ENCODE results near the gene GNG11. TPM values are rescaled to one million over a fixed set of nuclear protein-coding genes. Genes with fewer than 3 reads are reported as not detected.

The GNG11 gene
- total RNA-seq, 4 donors from 2014 or later: 0.61 to 13.9 (median 4.1) TPM

DNA sequence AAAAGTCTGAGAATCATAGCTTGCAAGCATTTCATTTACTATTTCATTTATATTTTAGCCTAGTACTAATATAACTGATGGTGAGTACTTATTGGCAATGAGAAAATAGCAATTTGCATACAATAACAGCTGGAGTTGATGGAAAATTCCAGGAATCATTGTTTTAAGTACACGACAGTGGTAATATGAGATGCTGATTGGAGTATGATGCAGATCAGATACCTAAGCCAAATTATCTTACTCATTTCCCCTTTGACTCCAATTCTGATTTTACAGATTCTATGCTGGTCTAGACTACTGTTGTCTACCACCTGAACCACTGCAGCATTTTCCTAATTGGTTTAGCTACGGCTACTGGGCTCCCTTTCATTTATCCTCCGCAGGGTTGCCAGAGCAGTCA is 36.7 kb downstream of the GNG11 start:
- DNase-seq: no peak
- no peaks in the 10 kb centered on the region for H3K9me3 ChIP-seq
- WGBS, 2 donors: 65 to 89% methylated on average over 3 of the region's 3 CpGs
- no peak overlapping the region for H3K4me3 ChIP-seq
- H3K4me1 ChIP-seq: no peaks in the 10 kb centered on the region
- intact Hi-C loops (cut with DNase I): no loop called here
- no peaks in the 10 kb centered on the region for H3K36me3 ChIP-seq
- no peak overlapping the region for H3K27ac ChIP-seq
- TF ChIP-seq CTCF (IDR thresholded peaks at IDR 0.05) (no peak), POLR2A (IDR thresholded peaks at IDR 0.05) (no peak)
- H3K27me3 ChIP-seq: no peaks in the 10 kb centered on the region

DNA sequence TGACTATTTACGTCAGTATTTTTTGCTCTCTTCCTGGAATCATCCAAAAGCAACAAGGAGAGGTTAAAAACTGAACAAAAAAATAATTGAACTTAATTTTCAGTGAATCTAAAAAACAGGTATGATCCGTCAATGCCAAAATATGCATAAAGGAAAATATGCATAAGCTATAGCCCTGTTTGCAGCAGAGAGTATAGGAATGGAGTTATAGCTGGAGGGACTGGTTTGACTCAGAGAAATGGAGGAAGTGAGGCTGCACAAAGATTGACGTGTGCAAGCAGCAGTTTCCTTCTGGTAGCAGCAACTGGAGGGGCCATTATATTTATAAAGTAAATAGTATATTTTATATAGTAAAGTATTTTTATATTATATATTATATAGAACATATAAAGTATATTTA is 37.1 kb downstream of the GNG11 start:
- Histone ChIP-seq H3K4me3 (no peak overlapping the region), H3K4me1 (no peaks in the 10 kb centered on the region), H3K27ac (no peak overlapping the region), H3K9me3 (no peaks in the 10 kb centered on the region), H3K27me3 (no peaks in the 10 kb centered on the region), H3K36me3 (no peaks in the 10 kb centered on the region)
- intact Hi-C loops (cut with DNase I): no loop called here
- TF ChIP-seq POLR2A (IDR thresholded peaks at IDR 0.05) (no peak), CTCF (IDR thresholded peaks at IDR 0.05) (no peak)
- WGBS, 2 donors: 68 to 74% methylated on average over 3 of the region's 3 CpGs
- DNase-seq: no peak

DNA sequence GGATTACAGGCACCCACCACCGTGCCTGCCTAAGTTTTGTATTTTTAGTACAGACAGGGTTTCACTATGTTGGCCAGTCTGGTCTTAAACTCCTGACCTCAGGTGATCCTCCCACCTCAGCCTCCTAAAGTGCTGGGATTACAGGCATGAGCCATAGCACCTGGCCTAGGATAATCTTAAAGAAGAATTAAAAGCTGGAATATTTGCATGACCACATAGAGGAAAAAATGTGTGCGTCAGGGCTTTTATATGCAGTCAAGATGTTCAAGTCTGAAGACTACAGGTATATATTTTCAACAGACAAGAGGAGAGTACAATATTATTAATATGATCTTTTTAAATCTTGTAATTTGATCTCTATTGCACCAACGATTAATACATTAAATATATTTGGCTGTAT is 39.5 kb downstream of the GNG11 start:
- H3K9me3 ChIP-seq: no peaks in the 10 kb centered on the region
- H3K36me3 ChIP-seq: no peaks in the 10 kb centered on the region
- no peak for DNase-seq
- no peak overlapping the region for H3K27ac ChIP-seq
- no peak for TF ChIP-seq POLR2A (IDR thresholded peaks at IDR 0.05)
- intact Hi-C loops (cut with DNase I): no loop called here
- no peak overlapping the region for H3K4me3 ChIP-seq
- no peaks in the 10 kb centered on the region for H3K27me3 ChIP-seq
- WGBS, 2 donors: 84 to 86% methylated on average over 2 to 3 of the region's 3 CpGs
- H3K4me1 ChIP-seq: no peaks in the 10 kb centered on the region

GRCh38 chr7:93964262-93964661 is 42.7 kb downstream of the GNG11 start:
- no peak for DNase-seq
- Histone ChIP-seq H3K36me3 (no peaks in the 10 kb centered on the region), H3K9me3 (no peaks in the 10 kb centered on the region), H3K27ac (no peak overlapping the region), H3K4me1 (no peaks in the 10 kb centered on the region), H3K4me3 (no peak overlapping the region), H3K27me3 (no peaks in the 10 kb centered on the region)
- intact Hi-C loops (cut with DNase I): no loop called here
- 92% methylated on average over 5 of the region's 5 CpGs for WGBS, 2 donors
- TF ChIP-seq CTCF (IDR thresholded peaks at IDR 0.05) (no peak), POLR2A (IDR thresholded peaks at IDR 0.05) (no peak)

DNA sequence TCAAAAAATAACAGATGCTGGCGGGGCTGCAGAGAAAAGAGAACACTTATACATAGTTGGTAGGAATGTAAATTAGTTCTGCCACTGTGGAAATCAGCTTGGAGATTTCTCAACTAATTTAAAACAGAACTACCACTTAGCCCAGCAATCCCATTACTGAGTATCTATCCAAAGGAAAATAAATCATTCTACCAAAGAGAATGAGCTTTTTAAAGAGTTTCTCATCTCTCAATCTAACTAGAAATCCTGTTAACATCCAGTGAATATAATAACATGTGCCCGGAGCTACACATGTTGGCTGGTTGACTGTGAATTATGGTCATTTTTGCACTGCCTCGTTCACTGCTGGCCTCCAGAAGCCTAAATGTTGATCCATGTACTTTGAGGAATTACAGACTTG is 43.3 kb downstream of the GNG11 start:
- Histone ChIP-seq H3K36me3 (no peaks in the 10 kb centered on the region), H3K27ac (no peak overlapping the region), H3K4me3 (no peak overlapping the region), H3K9me3 (no peaks in the 10 kb centered on the region), H3K27me3 (no peaks in the 10 kb centered on the region), H3K4me1 (no peaks in the 10 kb centered on the region)
- intact Hi-C loops (cut with DNase I): no loop called here
- 80 to 85% methylated on average over 3 of the region's 3 CpGs for WGBS, 2 donors
- DNase-seq: no peak
- no peak for TF ChIP-seq POLR2A (IDR thresholded peaks at IDR 0.05)
- TF ChIP-seq CTCF (IDR thresholded peaks at IDR 0.05): no peak

DNA sequence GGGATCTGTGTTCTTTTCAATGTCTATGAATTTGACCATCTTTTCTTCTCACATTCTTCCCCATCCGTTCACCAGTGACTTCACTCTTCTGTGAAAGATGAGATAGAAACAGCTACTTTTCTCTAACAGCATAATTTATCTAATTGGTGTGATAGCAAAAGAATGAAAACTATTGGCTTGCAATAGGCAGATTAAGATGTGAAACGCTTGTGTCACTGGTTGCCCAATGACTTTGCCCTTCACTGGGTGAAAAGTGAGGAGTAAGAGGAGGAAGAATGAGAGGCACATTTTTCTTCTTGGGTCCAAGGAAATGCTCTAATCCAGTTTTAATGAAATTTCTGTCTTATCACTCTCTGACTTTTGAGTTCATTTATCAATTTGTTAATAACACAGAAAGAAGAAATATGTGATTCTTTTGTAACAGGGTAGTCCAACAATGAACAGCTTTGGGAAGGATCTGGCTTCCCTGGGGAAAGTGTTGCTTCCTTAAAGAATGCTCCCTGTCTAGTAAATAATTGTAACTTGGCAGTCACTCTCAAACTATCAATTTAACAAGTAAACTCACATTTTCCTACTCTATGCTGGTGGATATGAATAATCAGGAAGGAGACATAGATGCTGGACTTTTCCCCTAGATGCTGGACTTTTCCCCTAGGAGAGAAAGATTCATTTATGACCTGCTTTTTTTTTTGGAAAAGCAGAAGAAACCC is 47.5 kb downstream of the GNG11 start:
- Histone ChIP-seq H3K9me3 (no peaks in the 10 kb centered on the region), H3K4me3 (no peak overlapping the region), H3K27me3 (no peaks in the 10 kb centered on the region), H3K4me1 (no peaks in the 10 kb centered on the region), H3K27ac (no peak overlapping the region), H3K36me3 (no peaks in the 10 kb centered on the region)
- no peak for TF ChIP-seq CTCF (IDR thresholded peaks at IDR 0.05)
- TF ChIP-seq POLR2A (IDR thresholded peaks at IDR 0.05): no peak
- intact Hi-C loops (cut with DNase I): no loop called here
- no peak for DNase-seq
- 59 to 72% methylated on average over 2 of the region's 2 CpGs for WGBS, 2 donors
